ENCODE results near the gene LAMB1.
A peak's percentile ranks its signal among the peaks of the same experiment; 100 is the strongest.

LAMB1 gene

DNA sequence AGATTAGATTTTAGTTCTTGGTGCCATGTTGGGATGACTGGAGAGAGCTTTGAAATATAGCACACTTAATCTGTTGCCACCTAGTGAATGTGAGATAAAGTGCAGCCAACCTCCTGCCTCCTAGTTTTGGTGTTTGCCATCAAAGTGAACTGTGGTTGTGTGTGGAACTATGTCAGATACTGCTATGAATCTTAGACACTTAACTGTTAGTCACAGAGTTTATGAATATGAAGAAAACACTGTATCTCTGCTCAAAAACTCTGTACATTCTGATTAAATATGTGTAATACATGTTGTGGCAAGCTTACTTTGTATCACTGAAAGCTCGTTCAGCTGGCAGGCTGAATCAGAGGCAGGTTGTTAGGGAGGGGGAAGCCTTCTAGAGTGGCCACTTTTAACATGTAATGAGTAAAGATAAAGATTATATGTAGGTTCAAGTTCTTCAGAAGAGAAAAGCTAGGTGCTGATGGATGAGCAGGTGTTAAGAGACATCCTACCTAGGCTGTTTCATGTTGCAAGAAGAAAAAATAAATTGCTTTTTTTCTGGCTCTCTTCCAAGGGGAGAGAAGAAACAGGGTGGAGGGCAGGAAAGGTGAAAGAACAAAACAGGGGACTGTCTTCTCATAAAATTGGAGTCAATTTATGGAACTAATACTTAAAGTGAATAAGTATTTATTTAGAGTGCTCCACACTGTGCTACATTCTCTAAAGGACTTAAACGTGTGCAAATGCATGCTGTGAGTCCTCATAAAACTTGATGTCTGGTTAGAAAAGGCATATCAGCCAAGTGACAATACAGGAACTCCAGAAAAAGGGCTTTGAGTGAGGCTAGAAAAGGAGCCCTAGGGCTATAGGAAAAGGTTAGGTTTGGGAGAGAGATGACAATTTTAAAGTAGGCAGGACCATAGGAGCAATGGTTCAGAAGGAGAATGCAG, 14.1 kb upstream of the LAMB1 start:
- DNase-seq = peak; percentile 50

DNA sequence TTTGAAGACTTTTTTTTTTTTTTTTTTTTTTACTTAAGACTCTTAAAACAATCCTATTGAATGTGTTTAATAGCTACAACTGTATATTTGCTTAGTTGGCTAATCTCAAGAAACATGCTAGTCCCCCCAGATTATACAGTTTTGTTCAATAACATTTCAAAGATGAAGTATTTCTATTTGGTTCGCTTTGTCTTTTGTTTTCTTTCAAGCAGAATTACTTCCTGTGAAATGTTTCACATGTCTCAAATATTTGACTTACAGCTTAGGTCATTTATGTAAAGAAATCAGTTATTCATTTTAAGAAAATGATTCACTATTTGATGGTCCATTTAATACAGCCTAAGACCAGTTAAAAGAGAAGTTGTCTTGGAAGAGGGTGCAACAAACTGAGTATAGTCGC, 12.8 kb upstream of the LAMB1 start:
- DNase-seq = peak; percentile 19

DNA sequence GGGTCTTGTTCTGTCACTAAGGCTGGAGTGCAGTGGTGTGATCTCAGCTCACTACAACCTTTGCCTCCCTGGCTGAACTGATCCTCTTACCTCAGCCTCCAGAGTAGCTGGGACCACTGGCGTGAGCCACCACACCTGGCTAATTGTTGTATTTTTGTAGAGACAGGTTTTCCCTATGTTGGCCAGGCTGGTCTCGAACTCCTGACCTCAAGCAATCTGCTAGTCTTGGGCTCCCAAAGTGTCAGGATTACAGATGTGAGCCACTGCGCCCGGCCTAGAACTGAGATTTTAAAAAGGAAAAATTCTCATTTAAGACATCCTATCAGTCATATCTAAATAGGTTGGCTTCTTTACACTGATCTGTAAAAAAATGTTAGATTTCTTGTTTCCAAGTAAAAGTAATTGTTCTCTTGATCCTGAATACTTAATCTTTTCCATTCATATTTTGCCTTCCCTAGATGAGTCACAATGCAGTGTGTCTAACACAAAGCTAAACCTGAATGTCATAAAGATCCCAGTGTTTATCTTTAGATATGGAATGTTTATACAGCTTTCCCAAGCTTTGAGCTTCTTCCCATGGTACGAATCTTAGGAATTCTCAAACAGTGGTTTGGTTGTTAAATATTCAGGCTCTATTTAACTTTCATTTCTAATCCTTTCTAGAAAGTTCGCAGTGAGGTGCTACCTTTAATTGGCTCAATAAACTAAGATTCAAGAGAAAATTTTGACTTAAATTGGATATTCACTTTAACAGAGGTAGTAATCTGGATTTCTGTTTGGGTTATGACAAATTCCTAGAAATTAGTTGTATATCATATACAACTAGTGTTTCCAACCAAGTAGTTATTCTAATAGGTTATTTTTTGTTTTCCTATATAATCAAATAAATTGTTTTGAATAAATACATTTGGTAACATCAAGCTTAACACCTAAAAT, 12.1 kb upstream of the LAMB1 start:
- DNase-seq = peak; percentile 71

DNA sequence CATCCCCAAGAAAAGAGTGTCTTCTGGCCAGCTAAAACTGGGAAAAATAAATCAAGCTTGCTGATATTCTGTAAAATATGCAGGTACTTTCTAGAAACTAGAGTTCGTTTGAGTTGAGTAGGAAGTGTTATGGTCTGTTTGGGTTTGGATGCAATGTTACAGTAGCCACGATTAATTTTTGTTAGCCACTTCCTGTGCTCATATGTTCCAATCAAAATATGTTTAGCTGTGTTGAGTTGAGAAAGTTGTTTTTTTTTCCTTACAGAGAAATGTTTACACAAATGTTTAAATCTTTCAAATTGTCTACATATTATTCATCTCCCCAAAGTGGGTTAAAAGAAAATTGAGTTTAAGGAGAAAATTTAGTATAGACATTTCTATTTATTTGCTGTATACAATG, 11.3 kb upstream of the LAMB1 start:
- DNase-seq = peak; percentile 25

DNA sequence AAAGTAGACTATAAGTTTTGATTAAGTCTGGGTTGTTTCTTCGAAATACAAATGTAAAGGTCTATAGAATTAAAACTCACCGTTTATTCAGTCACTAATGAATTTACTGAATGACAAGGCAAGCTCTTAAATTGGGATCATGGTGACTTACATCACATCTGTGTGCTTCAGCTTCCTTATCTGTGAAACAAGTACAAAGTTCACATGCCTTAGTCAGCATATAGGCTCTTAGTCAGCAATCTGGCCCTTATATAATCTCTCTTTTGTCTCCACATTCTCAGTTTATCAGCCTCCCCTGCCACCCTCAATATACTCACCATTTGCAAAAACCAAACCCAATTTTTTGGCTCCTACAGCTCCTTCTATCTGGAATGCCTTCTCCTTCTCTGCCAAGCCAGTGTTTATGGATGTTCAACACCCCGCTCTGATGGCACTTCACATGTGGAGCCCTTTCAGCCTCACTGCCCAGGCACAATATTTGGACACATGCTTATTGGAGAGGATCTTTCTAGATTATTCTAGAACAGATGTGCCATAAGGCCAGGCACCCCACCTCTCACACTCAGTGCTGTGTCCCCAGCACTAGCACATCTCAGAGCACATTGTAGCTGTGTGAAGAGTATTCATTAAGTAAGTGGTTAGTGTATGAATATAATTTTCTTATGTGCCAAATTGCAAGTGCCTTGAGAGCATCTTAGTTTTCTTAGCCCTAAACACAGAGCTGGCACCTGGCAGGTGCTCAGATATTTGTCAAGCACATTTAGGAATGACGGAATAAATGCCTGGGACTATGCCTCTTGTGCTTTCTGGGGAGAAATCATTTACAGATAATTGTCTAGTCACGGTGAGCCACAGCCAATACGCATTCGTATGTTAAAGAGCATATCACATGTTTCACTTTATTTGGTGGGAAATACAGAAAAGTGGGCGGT, 9.8 kb upstream of the LAMB1 start:
- peak; percentile 28 for DNase-seq

DNA sequence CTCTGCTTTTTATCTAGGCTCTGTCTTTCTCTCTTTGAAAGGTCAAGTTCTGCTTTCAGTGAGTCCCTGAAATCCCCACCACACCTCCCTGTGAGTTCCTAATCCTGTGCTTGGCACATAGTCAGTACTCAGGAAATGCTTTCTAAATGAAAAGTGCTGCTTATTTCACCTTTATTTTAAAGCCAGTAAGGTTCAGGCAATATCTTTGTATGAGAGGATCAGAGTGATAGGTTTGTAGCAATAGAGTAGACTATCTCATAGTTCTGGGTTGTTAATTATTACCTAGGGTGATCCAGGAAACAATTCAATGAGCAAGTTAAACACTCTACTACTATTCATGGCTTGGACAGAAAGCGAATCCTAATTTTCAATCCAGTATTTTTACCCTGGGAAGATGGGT, 7.4 kb upstream of the LAMB1 start:
- DNase-seq = no peak

DNA sequence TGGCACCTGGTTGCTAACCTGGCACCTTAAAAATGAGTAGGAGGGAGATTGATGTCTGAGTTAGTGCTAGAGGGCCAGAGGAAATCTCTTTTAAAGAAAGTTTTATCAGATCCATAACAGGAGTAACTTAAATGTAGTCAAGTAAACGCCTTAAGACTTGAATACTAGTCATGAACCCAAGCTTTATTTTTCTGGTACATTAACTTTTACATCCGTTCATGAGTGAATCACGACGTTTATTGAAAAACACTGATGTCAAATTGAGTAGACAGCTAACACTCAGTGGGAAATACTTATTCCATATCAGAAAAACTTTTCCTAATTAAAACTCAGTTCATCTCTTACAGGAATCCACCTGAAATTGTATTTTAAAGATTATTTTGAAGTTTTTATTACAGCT, 6.9 kb upstream of the LAMB1 start:
- DNase-seq = no peak

DNA sequence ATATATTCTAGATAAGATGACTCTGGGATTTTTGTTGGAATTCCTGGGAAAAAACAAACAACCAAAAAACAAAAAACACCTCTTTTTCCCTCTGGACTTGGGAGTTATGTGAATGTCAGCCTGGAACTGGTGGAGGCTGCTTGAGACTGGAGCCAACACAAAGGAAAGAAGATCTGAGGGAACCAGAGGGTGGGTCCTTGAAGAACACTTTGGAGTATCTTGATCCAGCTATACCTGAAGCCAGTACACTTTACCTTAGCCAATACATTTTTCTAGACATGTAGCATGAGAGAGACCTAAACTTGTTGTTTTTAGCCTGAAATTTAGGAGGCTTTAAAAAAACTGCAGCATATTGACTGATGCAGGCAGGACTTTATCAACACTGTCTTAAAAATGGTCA, 5.9 kb upstream of the LAMB1 start:
- no peak for DNase-seq

DNA sequence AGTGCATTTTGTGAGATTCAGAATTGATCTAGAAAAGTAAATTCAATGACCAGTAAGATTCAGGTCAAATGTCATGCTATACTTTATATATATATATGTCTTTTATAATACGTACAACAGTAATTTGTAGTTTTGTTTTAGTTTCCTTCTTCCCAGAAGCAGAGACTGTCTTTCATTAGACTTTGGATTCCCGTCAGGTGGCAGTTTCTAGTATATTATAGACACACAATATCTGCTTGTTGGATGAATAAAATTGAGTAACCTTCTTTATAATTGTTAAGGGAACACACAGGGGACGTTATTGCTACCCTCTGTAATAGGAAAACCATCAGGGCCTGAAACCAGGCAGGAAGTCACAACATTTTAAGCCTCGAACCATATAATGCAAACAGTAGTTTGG, 5.3 kb upstream of the LAMB1 start:
- DNase-seq = no peak

DNA sequence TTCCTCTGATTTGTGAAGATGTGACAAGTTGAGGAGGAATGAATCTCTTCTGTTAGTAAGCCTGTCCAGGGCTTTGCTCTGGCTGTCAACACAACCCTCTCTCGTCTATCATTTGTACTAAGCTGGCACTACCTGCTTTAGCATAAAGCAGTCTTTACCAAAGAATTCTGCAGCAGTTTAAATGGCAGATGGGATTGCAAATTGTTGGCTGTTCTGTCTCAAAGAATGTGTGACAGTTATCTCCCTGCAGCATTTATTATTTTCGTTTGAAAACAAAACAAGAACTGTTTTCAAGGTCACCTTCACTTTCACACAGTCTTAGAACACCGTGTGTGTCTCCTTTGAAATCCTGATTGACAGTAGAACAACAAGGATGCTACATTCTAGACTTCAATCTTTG, 4.8 kb upstream of the LAMB1 start:
- DNase-seq = no peak

DNA sequence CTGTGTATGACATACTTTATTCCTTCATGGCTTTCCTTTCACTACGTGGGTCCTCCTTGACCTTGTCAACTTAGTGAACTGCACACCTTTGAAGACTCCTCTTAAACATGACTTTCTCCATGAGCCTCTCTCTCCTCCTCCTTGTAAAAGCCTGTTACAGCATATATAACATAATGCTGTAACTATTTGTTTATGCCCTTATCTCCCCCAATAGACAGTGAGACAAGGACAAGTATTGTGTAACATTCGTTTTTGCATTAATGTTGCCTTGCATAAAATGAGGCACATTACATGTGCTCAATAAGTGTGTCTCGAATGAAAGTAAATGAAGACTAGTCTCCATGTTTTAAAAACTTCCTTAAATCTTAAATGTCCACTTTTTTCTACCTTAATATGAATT, 4.3 kb upstream of the LAMB1 start:
- no peak for DNase-seq

DNA sequence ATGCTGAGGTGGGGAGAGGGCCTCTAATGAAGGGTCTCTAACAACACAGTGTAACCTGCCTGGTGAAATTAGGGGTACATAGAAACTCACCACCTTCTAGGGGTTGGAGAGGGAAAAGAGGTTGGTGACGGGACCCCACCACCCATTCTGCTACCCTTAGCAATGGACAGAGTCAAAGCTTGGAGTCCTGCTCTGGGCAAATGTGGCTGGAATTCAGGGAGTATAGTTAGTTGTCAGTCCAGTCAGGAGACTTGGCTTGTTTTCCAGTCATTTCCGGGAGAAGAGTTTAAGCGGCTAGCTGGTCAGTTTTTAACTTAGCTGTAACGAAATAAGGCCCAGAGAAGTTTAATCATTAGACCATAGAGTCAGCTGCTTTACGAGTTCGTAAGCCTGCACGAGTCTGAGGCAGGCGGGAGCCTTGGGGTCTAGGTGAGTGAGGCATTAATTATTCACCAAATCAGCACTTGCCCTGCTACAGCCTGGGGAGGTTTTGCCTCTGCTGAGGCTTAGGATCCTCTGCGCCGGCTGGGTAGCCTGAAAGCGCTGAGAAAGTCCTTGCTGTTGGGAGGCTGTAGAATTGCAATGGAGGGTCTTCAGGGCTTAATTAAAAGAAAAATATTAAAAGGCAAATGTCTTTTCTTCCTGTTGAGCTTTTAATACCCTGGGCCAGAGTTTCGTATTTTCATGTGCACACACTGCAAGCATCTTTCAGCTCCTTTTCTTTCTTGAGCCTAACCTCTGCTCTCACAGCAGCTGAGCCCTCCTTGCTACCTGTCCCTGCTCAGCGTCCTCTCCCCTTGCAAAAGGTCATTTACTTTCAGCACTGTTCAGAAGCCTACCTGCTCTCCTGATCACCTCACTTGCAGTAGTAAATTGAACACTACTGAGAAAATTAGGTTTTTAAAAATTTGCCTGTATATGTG, 1.5 kb upstream of the LAMB1 start:
- no peak for DNase-seq

DNA sequence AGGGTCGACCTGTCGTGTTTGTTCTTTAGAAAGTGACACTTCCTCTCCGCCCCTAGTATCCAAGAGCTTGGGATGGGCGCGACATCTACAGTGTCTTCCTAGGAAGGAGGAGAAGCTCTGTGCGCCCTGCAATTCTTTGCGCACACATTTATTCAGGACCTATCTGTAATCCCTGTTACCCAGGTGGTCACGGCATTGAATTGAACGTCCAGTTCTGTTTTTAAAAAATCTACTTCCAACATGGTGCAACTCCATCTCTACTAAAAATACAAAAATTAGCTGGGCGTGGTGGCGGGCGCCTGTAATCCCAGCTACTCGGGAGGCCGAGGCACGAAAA, 606 bp upstream of the LAMB1 start:
- no peak for DNase-seq

DNA sequence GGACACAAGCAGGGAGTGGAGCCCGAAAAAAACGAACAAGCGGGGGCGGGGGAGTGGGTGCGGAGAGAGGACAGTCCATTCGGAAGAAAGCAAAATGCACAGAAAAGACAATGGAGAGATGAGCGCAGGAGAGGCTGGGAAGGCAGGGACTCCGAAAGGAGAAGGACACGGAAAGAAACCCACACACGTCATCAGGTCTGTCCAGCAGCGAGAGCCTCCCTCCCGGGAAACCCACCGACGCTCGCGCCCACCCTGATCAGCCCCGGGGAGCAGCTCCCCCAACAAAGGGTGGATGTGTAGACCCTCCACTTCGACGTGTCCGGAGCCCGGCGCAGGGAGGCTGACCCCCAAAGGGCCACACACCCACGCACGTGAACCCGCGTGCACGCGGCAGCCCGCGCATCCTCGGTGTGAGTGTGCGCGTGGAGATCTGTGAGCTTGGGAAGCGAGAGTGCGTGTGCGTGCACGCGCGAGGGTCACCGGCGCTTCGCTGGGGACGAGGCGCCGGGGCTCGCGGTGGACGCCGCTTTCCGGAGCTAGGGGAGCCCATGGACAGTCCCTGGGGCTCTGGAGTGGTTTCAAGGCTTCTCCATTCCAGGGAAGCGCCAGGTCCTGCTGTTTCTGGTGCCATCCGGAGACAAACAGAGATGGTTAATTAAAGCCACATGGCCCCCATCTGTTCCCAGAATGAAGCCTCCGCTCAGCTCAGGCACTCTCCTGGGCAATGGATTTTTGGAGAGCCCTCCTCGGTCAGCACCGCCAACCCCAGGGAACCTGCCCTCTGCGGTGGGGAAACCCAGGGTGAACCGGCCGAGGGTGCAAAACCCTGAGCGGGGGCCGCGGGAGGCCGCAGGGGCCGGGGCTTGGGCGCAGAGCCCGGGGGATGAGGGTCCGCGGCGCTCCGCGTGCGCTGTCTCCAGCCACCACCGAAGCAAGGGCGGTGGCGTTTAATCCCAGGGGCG, 916 bp downstream of the LAMB1 start:
- DNase-seq = peak; percentile 65

DNA sequence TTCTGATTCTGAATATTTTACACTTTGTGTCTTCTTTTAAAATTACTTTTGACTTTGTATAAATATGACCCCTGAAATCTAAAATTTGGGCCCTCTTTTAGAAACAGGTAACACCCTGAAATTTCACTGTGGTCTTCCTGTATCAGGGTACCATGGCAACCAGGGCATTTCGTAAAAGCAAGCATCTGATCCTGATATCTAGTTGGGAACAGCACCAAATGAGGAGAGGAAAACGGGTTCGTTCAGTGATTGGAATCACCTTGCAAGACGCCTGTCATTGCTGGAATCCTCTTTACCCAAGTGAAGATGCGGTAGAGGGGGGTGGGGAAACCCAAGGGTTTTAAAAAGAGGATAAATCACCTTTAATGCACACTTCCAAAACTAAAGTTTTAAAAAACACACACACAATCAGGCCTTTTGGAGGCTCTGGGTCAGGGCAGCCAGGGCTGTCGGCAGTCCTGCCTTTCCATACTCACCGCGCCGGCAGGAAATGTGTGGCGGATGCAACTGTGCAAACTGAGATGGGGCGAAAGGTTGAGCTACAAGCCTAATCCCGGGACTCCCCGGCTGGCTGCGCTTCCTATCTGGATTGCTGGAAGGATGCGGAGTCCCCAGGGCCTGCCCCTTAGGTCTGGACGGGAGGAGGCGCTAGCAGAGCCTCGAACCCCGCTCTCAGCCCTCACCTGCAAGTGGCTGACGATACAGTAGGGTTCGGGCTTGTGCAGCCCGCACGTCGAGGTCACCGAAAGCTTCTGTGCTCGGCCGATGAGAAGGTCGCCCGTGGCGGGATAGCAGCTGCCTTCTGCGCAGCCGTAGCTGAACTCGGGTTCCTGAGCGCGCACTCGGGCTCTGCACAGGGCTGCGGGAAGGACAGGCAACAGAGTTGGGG, 1.8 kb downstream of the LAMB1 start:
- peak; percentile 55 for DNase-seq

DNA sequence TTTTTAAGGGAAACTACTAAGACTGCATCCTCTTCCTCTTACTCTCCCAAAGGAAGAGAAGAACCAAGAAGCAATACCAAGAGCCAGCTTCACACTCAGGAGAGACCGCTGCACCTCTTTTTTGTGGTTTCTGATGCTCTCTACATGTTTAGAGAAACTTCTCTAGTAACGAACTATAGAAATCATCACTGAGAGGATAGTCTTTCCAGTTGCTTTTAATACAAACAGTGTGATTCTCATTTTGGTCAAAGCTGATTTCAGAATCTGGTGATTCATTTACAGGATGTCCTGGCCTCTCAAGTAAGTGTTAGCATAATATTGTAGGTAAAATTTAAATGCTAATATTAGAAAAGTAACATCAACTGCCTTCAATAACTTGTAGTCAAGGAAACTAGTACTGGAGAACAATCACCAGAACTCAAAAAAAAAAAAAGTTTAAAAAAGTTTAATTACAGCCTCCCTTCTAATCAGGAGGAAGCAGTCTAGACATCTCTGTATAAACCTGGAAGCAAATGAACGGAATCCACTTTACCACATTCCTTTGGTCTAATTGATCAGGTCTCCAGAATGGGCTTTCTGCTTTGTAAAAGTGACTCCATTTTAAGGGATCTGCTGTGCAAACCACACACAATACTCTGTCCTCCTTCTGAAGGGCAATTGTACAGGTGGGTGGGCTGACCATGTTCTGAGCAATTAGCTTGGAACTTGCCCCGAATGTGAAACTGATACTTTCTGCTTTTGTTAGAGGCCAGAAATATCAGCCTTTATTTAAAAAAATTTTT, 3.0 kb downstream of the LAMB1 start:
- no peak for DNase-seq

DNA sequence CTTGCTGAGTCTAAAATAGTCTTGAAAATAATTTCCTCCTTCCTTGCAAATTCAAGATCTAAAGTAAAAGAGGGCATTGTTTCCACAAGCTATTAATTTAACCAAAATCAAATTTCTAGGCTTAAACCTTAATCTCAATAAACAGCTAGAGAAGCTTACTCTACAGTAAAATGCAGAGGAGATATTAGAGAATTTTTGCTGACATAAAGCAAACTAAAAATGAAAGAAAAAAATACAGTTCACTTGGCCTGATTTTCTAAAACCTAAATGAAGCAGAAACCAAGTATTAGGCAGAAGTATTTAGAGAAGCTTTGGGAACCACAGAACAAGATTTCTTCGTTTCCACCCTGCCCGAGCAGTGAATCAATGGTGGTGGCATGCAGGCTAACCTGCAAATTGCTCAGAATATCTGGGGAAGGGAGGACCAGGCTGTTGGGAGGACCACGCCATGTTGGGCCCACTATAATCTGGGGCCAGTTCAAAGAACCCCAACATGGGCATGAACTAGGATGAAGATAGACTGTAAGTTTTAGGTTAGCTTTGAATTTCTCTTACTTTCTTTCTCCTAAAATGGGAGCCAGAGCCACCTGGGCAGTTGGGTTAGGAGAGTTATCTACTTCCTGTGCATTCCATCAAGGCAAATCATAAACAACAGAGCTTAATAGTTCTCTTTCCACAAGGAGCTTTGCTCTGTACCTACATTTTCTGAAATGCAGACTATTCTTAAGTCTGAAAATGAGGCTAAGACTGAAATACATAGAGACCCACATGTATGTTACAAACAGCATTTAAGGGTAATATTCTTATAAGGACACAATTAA, 4.1 kb downstream of the LAMB1 start:
- no peak for DNase-seq

DNA sequence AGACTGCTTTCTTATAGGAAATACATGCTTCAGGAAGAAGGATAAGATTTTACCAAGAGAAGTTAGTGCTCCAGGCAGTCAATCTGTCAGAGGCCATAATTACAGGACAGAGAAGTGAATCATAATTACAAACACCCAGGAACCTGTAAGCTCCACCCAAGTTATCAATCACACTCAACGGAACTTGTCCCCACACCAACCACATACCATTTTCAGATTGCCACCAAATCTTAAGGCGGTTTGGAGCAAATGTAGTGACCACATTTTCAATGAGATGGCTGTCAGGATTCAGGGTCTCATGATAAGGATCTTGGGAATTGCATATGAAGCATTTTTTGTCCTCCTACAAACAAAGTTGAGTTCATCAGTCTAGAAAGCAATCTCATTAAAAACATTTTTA, 4.8 kb downstream of the LAMB1 start:
- DNase-seq = no peak
